HTR-8/SVneo (cell line): ENCODE measurements around the gene ARMH4.

ENCODE experiments used
- DNase-seq: peaks from one replicate; pipeline ENCODE4 v3.0.0; 2011; ENCODE audit warnings: low spot score, mixed read lengths; ENCODE audit not compliant: insufficient read length
- FAIRE-seq: peaks from 2 replicates; lab custom pipeline; 2011; peaks lifted over from hg19 to GRCh38; lab: Jason Lieb, UNC

ARMH4 gene

GRCh38 chr14:57982804-57983634, 169.0 kb downstream of the ARMH4 start:
- FAIRE-seq, result peak; percentile 95
- DNase-seq, result no peak

- no peak for DNase-seq
- FAIRE-seq, result peak; percentile 92
Measured at GRCh38 chr14:57981817-57982560, 170.0 kb downstream of the ARMH4 start.

- FAIRE-seq (peak; percentile 52), DNase-seq (no peak)
Measured at GRCh38 chr14:57979376-57980048, 172.5 kb downstream of the ARMH4 start.

- FAIRE-seq (no peak), DNase-seq (no peak)
Measured at GRCh38 chr14:57976701-57977100, 175.3 kb downstream of the ARMH4 start.

- peak; percentile 58 for FAIRE-seq
- DNase-seq, result no peak
Measured at GRCh38 chr14:57974896-57975295, 177.1 kb downstream of the ARMH4 start.

GRCh38 chr14:57970594-57970993, 181.4 kb downstream of the ARMH4 start:
- no peak for FAIRE-seq

GRCh38 chr14:57970175-57970574, 181.8 kb downstream of the ARMH4 start:
- peak; percentile 59 for FAIRE-seq
- no peak for DNase-seq

More at GRCh38 chr14:57970594-57970993, 181.4 kb downstream of the ARMH4 start:
- no peak for DNase-seq

- FAIRE-seq (peak; percentile 78), DNase-seq (no peak)
Measured at GRCh38 chr14:57963071-57963470, 188.9 kb downstream of the ARMH4 start.

- FAIRE-seq, result peak; percentile 28
- DNase-seq, result no peak
Measured at GRCh38 chr14:57962325-57963035, 189.5 kb downstream of the ARMH4 start.

GRCh38 chr14:57961786-57962060, 190.3 kb downstream of the ARMH4 start:
- FAIRE-seq, result no peak

GRCh38 chr14:57960946-57961785, 190.8 kb downstream of the ARMH4 start:
- no peak for DNase-seq
- peak; percentile 55 for FAIRE-seq

More at GRCh38 chr14:57961786-57962060, 190.3 kb downstream of the ARMH4 start:
- no peak for DNase-seq

- no peak for DNase-seq
- FAIRE-seq, result peak; percentile 33
Measured at GRCh38 chr14:57957441-57957840, 194.6 kb downstream of the ARMH4 start.
